GM18873 (cell line): ENCODE data around the gene C4orf50.
"Not testable (repeated sequence)": the region's sequence is repeated elsewhere in the genome, so short reads cannot be mapped to it uniquely, and the experiment has no call there.

Experiments
- ATAC-seq: cut with Tn5 transposase; IDR thresholded peaks from one replicate; pipeline ENCODE4 v1.9.1; 2021; ENCODE audit warnings: mild to moderate bottlenecking, moderate library complexity, moderate number of reproducible peaks; ENCODE audit not compliant: unreplicated experiment, low FRiP score

Gene C4orf50

DNA sequence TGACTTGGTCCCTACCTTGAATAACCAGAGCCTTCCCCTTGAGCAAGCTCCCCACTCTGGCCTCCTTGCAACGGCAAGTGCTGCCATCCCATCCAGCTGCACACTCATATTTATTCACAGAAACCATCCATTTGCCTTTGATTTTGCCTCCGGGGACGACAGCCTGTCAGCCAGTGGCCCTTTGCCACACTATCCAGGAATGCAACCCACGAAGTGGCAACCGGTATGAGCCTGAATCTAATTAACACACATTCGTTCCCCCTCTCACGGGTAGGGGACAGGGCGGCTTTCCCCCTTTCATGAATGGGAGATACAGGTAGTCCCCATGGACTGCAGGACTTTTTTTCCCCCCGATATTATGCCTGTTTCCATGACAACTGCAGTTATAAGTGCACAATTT lies 140.8 kb downstream of the C4orf50 start:
- ATAC-seq = no peak

- ATAC-seq = no peak
Observed at GRCh38 chr4:5874811-5875449, 143.3 kb downstream of the C4orf50 start.

GRCh38 chr4:5870701-5871100 lies 147.5 kb downstream of the C4orf50 start:
- ATAC-seq = no peak

DNA sequence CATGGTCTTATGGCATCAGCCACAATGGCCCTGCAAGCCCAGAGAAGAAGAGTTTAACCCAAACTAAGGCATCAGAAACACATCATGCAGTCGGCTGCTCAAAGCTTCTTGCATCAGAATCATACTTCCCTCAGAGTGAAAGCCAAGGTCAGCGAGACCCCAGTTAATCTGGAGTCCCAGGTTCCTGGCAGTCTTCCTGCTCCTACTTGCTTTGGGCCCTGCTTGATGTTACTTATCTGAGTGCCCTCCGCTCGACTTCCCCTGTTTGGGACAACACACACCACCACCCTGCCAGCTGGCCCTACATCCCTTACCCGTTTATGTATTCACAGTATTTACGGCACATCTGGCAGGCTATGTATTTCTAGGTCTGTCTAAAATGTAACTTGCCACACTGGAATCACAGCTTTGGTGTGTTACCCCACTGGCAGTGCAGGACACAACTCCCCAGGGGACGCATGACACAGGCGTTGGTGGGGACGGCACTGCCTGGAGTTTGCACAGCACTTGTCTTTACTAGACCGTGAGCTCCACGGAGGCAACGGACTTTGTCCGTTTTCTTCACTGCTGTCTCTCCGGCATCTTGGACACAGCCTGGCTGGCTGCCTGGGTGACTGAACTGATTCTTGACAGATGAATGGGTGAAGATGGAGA lies 148.1 kb downstream of the C4orf50 start:
- ATAC-seq = no peak

DNA sequence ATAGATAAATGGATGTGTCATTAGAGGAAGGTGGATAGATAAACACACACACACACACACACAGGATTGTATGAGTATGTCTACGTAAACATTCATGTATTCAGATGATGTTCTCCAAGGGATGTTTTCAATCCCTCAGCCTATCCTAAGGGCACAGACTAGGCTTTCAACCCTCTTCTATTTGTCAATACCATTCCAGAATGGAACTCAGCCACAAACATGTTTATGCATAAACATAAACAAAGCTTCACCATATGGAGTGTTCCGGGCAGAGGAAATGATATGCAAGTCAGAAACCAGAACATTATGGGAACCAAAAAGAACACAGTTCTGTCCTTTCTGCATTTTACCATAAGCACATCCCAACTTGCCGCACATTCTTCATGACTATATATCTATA lies 150.4 kb downstream of the C4orf50 start:
- ATAC-seq = no peak

DNA sequence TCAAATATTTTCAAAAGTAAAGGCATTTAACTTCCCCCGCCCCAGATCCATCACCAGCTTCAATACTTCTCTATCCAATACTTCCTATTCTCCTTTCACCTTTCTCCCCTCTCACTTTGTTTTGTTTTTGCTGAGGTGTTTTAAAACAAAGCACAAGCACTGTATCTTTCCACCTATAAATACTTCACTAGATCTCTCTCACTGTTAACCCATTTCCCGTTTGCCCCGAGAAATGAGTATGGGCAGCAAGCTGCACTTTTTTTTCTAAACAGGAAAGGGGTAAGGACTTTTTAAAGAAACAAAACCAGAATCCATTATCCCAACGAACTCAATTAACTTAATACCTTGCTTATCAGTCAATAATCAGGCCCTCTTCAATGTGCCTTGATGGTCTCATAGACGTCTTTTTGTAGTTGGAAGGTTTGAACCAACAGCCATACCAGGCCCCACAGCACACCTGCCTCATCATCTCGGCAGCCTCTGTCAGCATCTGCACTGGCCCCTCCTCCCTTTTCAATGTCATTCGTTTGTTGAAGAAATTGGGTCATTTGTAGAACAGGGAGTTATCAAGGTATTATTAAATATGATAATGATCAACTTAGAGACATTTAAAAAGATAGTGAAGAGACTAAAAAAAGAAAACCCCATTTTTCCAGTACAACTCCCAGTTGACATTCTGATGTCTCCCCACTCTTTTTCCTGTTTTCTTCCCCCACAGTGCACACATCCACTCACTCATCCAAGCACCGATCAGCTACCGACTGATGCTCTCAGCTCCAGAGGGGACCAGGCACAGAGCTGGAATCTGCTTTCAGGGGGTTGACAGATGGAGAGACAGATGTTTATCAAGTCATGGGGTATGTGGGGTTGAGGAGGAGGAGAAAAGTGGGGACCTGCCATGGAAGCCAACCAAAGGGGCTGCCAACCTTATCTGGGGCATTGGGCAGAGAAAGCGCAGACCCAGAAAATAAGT lies 151.1 kb downstream of the C4orf50 start:
- no peak for ATAC-seq

DNA sequence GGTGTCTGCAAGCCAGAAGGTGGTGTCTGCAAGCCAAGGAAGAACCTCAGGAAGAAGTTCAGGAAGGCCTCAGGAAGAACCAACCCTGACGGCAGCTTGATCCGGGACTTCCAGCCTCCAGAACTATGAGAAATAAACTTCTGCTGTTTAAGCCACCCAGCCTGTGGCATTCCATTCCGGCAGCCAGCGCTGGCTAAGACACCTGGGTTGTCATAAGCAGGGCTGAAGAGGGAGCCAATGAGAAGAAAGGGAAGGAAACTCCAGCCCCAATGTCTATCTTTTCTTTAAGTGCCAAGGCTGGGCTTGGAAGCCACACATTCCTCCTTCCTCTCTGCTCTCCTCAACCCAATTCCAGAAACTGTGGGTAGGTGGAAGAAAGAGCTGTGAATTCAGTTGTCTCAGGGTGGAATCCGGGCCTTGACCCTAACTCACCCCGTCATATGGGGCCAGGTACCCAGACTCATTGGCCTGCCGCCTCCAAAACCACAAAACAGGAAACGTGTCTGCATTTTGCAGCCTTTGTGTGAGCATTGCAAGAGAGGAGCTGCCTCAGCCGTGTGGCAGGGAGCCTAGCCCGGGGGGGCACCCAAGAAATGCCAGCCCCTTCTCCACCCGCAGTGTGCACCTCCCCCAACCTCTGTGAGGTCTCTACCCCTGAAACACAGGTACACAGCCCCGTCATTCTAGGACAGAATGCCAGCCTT lies 152.2 kb downstream of the C4orf50 start:
- ATAC-seq = no peak

DNA sequence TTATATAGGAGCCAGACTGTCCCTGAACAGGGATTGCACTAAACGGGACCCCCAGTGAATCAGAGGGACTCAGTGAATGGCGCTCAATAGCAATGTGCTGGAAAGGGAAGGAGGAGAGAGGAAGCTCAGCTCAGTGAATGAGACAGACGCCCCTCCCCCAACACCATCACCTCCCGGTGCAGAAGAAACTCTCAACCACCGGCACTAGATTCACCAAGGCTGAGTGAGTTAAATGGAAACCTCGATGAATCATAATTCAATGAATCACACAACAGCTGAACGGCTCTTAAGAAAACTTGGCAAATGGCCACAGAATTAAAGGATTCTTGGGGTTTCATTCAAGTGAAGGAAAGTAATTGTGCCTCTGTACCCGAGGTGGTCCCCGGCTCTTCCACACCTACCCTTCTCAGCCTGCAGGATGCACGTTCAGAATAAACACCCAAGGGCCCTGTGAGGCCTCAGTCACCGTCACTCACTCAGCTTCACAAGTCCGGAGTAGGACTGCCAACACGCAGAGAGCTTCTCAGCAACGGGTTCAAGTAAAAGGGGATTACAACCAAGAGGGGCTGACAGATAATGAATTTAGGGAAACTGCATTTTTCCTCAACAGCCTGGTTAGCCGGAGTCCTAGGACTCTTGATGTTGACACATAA lies 154.6 kb downstream of the C4orf50 start:
- ATAC-seq = no peak

DNA sequence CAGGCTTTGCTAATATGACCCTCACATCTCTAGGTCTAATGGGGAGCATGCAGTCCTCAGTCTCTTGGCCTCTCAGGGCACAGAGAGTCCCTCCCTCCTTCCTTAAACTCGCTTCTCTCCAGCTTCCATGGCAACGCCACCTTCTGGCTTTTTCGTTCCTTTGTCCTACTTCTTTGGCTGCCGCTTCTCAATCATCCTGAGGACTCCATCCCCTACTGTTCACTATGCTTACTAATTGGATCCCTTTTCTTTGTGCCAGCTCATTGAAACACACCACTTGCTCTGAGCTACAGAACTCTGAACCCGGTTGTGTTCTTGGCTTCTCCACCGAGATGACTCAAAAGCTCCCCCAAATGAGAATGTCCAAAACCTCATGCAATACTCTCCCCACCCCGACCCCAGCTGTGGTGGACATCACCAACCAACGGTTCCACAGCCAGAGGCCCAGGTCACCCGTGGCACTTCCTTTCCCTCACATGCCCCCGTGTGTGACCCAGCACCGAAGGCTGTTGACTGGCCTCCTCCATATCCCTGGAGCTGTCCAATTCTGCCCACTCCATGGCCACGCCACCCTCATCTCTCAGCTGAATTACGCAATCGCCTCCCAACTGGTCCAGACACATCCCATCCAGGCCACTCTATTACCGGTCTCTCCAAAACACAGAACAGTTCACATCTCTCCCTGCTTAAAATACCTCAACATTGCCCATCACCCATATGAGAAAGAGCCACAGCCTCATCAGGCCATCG lies 160.0 kb downstream of the C4orf50 start:
- no peak for ATAC-seq

- ATAC-seq = no peak
Observed at GRCh38 chr4:5857199-5857598, 161.0 kb downstream of the C4orf50 start.

DNA sequence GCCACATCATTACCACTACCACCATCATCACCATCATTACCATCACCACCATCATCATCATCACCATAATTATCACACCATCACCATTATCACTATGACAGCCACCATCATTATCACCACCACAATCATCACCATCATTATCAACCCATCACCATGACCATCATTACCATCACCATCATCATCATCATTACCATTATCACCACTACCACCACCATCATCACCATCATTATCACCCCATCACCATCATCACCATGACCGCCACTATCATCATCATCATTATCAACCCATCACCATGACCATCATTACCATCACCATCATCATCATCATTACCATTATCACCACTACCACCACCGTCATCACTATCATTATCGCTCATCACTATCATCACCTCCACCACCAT lies 161.9 kb downstream of the C4orf50 start:
- ATAC-seq = not testable (repeated sequence)

GRCh38 chr4:5854929-5855328 lies 163.3 kb downstream of the C4orf50 start:
- no peak for ATAC-seq

- ATAC-seq = no peak
Observed at GRCh38 chr4:5852523-5853202, 165.6 kb downstream of the C4orf50 start.

- ATAC-seq = no peak
Observed at GRCh38 chr4:5851637-5852301, 166.5 kb downstream of the C4orf50 start.
